ENCODE results near the gene AARS1.
"Not testable (repeated sequence)": the region's sequence is repeated elsewhere in the genome, so short reads cannot be mapped to it uniquely, and the experiment has no call there.

AARS1 gene

GRCh38 chr16:70223971-70224513, 65.3 kb downstream of the AARS1 start:
- DNase-seq, result not testable (repeated sequence)

- DNase-seq, result not testable (repeated sequence)
These were observed 66.1 kb downstream of the AARS1 start for GRCh38 chr16:70223216-70223615.

- not testable (repeated sequence) for DNase-seq
These were observed 66.7 kb downstream of the AARS1 start for GRCh38 chr16:70222574-70222973.

- DNase-seq, result not testable (repeated sequence)
These were observed 70.7 kb downstream of the AARS1 start for GRCh38 chr16:70218586-70218985.

GRCh38 chr16:70206382-70206781, 82.9 kb downstream of the AARS1 start:
- DNase-seq, result not testable (repeated sequence)

- not testable (repeated sequence) for DNase-seq
These were observed 84.5 kb downstream of the AARS1 start for GRCh38 chr16:70204668-70205405.

GRCh38 chr16:70204010-70204409, 85.3 kb downstream of the AARS1 start:
- DNase-seq, result not testable (repeated sequence)

- not testable (repeated sequence) for DNase-seq
These were observed 85.8 kb downstream of the AARS1 start for GRCh38 chr16:70203508-70203907.
